22Rv1 (cell line): ENCODE results near the gene ZCCHC2.

Experiments
- CTCF ChIP-seq: fragments of 450-650 bp; IDR thresholded peaks from 2 replicates; pipeline ENCODE4 v1.5.1; 2017; ENCODE audit warnings: mild to moderate bottlenecking
- ZFX ChIP-seq: fragments of 450-650 bp; IDR thresholded peaks from 2 replicates; pipeline ENCODE4 v1.6.1; 2017; ENCODE audit warnings: antibody characterized with exemption, borderline replicate concordance

GRCh38 chr18:62564044-62564443 lies 41.2 kb downstream of the ZCCHC2 start:
- TF ChIP-seq CTCF (no peak), ZFX (no peak)
